Skeletal muscle tissue (tissue), 2 donors: ENCODE data around the gene BASP1. TPM values are rescaled to one million over a fixed set of nuclear protein-coding genes. Genes with fewer than 3 reads are reported as not detected.

Experiments used
- small RNA-seq: library from RNA; depleted of rRNA; stranded (forward); fragments of <200 nt; gene quantifications from one replicate; pipeline ENCODE3, GENCODE V24; 2014
- total RNA-seq: library from RNA; depleted of rRNA; stranded (reverse); fragments of >200 nt; gene quantifications from one replicate; pipeline ENCODE4 v1.2.3, GENCODE V29; 2014

Gene BASP1
- total RNA-seq, 1 donor from 2014 or later, result 12.5 TPM

Small RNA genes within 50 kb of the gene (small RNA-seq; reads per million reads assigned to genes)
- gene RNU6-1003P, result not detected
